ENCODE data around the gene PLEKHG4.

- TF ChIP-seq, protein P1, sequence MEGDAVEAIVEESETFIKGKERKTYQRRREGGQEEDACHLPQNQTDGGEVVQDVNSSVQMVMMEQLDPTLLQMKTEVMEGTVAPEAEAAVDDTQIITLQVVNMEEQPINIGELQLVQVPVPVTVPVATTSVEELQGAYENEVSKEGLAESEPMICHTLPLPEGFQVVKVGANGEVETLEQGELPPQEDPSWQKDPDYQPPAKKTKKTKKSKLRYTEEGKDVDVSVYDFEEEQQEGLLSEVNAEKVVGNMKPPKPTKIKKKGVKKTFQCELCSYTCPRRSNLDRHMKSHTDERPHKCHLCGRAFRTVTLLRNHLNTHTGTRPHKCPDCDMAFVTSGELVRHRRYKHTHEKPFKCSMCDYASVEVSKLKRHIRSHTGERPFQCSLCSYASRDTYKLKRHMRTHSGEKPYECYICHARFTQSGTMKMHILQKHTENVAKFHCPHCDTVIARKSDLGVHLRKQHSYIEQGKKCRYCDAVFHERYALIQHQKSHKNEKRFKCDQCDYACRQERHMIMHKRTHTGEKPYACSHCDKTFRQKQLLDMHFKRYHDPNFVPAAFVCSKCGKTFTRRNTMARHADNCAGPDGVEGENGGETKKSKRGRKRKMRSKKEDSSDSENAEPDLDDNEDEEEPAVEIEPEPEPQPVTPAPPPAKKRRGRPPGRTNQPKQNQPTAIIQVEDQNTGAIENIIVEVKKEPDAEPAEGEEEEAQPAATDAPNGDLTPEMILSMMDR (IDR thresholded peaks at IDR 0.05) = no peak
- no peak for TF ChIP-seq POLR2A (IDR thresholded peaks at IDR 0.05)
- TF ChIP-seq EP300 (IDR thresholded peaks at IDR 0.05) = no peak
Observed at GRCh38 chr16:67248073-67248400, 31.3 kb upstream of the PLEKHG4 start.

All from ovary (tissue), 3 donors.